ENCODE results near the gene GATAD2A.

Gene GATAD2A

DNA sequence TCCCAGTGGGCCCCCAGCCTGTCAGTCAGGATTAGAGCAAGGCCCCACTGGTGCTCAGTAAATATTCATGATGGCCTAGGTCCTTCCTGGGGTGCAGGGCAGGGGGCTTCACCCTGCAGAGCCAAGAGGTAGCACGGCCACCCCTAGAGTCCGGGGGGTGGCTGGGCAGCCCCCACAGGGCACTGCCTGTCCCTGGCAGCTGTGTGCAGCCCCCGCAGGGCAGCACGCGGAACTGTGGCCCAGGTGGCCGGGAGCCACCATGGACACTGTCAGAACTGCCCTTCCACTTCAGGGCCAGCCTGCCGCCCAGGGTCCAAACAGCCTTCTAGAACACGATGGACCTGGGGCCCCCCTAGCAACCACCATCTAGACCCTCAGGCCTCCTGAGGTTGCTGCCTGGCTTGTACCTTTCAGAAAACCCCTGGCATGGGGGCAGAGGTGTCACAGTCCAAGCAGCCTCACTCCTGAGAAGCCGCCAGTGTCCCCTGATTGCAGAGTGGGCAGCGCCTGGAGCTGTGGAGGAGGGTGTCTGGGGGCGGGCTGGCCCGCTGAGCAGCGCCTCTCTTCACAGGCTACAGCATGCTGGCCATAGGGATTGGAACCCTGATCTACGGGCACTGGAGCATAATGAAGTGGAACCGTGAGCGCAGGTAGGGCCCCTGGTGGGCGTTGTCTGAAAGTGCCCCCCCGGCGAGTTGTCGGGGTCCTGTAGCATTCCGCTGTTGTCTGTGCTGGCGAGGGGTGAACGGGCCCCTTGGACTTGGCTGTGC lies 120.3 kb downstream of the GATAD2A start:
- H3K4me3 ChIP-seq (ENCODE audit: low read depth, low read length) = no peak overlapping the region
- no peak for TF ChIP-seq CTCF (IDR thresholded peaks at IDR 0.05; ENCODE audit: low read depth, low read length, missing control alignments)
- no peak for DNase-seq (ENCODE audit: low read depth)

- TF ChIP-seq CTCF (IDR thresholded peaks at IDR 0.05; ENCODE audit: low read depth, low read length, missing control alignments) = no peak
- DNase-seq (ENCODE audit: low read depth) = no peak
- no peak overlapping the region for H3K4me3 ChIP-seq (ENCODE audit: low read depth, low read length)
These were observed 121.3 kb downstream of the GATAD2A start for GRCh38 chr19:19526581-19527370.

- no peak for DNase-seq (ENCODE audit: low read depth)
- no peak overlapping the region for H3K4me3 ChIP-seq (ENCODE audit: low read depth, low read length)
- TF ChIP-seq CTCF (IDR thresholded peaks at IDR 0.05; ENCODE audit: low read depth, low read length, missing control alignments) = no peak
These were observed 121.8 kb downstream of the GATAD2A start for GRCh38 chr19:19527371-19527656.

GRCh38 chr19:19527674-19528625 lies 122.5 kb downstream of the GATAD2A start:
- no peak for TF ChIP-seq CTCF (IDR thresholded peaks at IDR 0.05; ENCODE audit: low read depth, low read length, missing control alignments)
- DNase-seq (ENCODE audit: low read depth) = no peak
- H3K4me3 ChIP-seq (ENCODE audit: low read depth, low read length) = no peak overlapping the region

- H3K4me3 ChIP-seq (ENCODE audit: low read depth, low read length) = no peak within 1 kb of the TSS
- DNase-seq (ENCODE audit: low read depth) = no peak
- no peak for TF ChIP-seq CTCF (IDR thresholded peaks at IDR 0.05; ENCODE audit: low read depth, low read length, missing control alignments)
These were observed 123.4 kb downstream of the GATAD2A start, which contains the start of gene YJEFN3 for GRCh38 chr19:19528721-19529490. YJEFN3 (plus strand) TSS chr19:19528911; CDS start chr19:19528933, 22 bp downstream.

- TF ChIP-seq CTCF (IDR thresholded peaks at IDR 0.05; ENCODE audit: low read depth, low read length, missing control alignments) = no peak
- DNase-seq (ENCODE audit: low read depth) = no peak
- no peak overlapping the region for H3K4me3 ChIP-seq (ENCODE audit: low read depth, low read length)
These were observed 124.4 kb downstream of the GATAD2A start for GRCh38 chr19:19529783-19530422.
